Smooth muscle cell (in vitro differentiated cells): ENCODE data around the gene MYO1E. TPM values are rescaled to one million over a fixed set of nuclear protein-coding genes. Genes with fewer than 3 reads are reported as not detected.
"Not testable (repeated sequence)": the region's sequence is repeated elsewhere in the genome, so short reads cannot be mapped to it uniquely, and the experiment has no call there.

ENCODE experiments used
- DNase-seq: peaks from one replicate; lab custom pipeline; 2025; ENCODE audit not compliant: unreplicated experiment; lab: John Stamatoyannopoulos, UW
- H2AFZ ChIP-seq: fragments of 200-600 bp; sonication (generic); 2 replicates; pipeline ENCODE4 v1.6.0; 2016; ENCODE audit warnings: antibody characterized with exemption, low read depth, mild to moderate bottlenecking
- H3F3A ChIP-seq: fragments of 200-600 bp; sonication (generic); 2 replicates; pipeline ENCODE4 v1.6.0; 2017; ENCODE audit warnings: antibody characterized with exemption, low read depth
- H3K27ac ChIP-seq: fragments of 200-600 bp; sonication (generic); 2 replicates; pipeline ENCODE4 v1.5.1; 2016; ENCODE audit warnings: low read depth, mild to moderate bottlenecking
- H3K27me3 ChIP-seq: fragments of 200-600 bp; sonication (generic); 2 replicates; pipeline ENCODE4 v1.6.1; 2016; ENCODE audit warnings: low read depth, mild to moderate bottlenecking
- H3K36me3 ChIP-seq: fragments of 200-600 bp; sonication (generic); 2 replicates; pipeline ENCODE4 v1.5.1; 2016; ENCODE audit warnings: low read depth
- H3K4me1 ChIP-seq: fragments of 200-600 bp; sonication (generic); 2 replicates; pipeline ENCODE4 v1.5.1; 2016; ENCODE audit warnings: low read depth
- H3K4me2 ChIP-seq: fragments of 200-600 bp; sonication (generic); 2 replicates; pipeline ENCODE4 v1.6.0; 2016; ENCODE audit warnings: mild to moderate bottlenecking
- H3K4me3 ChIP-seq: fragments of 200-600 bp; sonication (generic); 2 replicates; pipeline ENCODE4 v1.5.1; 2016; ENCODE audit warnings: mild to moderate bottlenecking
- H3K79me2 ChIP-seq: fragments of 200-600 bp; sonication (generic); 2 replicates; pipeline ENCODE4 v1.6.0; 2016; ENCODE audit warnings: low read depth, mild to moderate bottlenecking
- H3K9ac ChIP-seq: fragments of 200-600 bp; sonication (generic); 2 replicates; pipeline ENCODE4 v1.6.0; 2016; ENCODE audit warnings: low read depth
- H3K9me3 ChIP-seq: fragments of 200-600 bp; sonication (generic); replicated peaks from 2 replicates; pipeline ENCODE4 v1.5.1; 2016; ENCODE audit warnings: low read depth
- H4K20me1 ChIP-seq: fragments of 200-600 bp; sonication (generic); 2 replicates; pipeline ENCODE4 v1.6.0; 2016; ENCODE audit warnings: low read depth
- WGBS: methylation state at CpG from one replicate; pipeline ENCODE4 v1.1.7; 2016; ENCODE audit warnings: low lambda C conversion rate; 5-methylcytosine and 5-hydroxymethylcytosine counted together
- polyA plus RNA-seq: library from polyadenylated mRNA; unstranded; fragments of >200 nt; fragmentation: Nextera tagmentation; extraction: Ambion mirVana; gene quantifications from 2 replicates; pipeline ENCODE4 v1.2.1, GENCODE V29; 2016
- total RNA-seq: library from RNA; depleted of rRNA; stranded (reverse); fragments of >200 nt; gene quantifications from 2 replicates; pipeline ENCODE4 v1.2.3, GENCODE V29; 2014
- TF ChIP-seq, protein P1 (sequence below): fragments of 200-600 bp; sonication (generic); IDR thresholded peaks from 2 replicates; pipeline ENCODE4 v1.5.1; 2017; ENCODE audit warnings: borderline replicate concordance, mild to moderate bottlenecking, antibody characterized with exemption; ENCODE audit not compliant: insufficient read depth, poor library complexity, severe bottlenecking

Gene MYO1E
- total and polyA plus RNA-seq, 2 experiments from 2014 or later: 50.0 to 54.5 TPM

DNA sequence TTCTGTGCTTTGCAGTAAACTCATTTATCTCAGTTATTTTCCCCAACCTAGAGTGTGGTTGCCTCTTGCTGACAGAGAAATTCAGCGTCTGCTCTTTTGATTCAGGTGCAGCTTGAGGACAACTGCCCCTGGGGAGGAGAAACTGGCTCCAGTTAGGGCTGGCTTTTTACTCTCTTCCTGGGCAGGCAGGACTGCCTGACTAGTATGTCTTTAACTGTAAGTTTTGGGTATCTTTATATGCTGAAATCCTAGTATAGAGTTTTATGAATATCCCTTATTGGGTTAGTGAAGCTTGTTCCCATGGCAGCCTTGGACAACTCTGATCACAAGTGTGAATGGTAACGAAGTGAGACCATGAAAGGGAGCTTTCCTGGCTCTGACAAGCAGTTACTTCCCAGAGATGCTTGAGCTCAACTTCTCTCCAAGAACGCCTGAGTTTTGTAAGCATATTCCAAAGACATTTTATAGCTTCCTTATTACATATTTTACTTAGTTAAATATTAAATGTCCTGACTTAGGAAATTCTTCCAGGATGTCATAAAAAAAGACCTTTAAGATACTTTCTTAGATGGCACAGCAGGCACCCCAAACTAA is 240.6 kb downstream of the MYO1E start:
- peaks cover 10% of the 10 kb centered on the region for H3K79me2 ChIP-seq
- TF ChIP-seq, protein P1, sequence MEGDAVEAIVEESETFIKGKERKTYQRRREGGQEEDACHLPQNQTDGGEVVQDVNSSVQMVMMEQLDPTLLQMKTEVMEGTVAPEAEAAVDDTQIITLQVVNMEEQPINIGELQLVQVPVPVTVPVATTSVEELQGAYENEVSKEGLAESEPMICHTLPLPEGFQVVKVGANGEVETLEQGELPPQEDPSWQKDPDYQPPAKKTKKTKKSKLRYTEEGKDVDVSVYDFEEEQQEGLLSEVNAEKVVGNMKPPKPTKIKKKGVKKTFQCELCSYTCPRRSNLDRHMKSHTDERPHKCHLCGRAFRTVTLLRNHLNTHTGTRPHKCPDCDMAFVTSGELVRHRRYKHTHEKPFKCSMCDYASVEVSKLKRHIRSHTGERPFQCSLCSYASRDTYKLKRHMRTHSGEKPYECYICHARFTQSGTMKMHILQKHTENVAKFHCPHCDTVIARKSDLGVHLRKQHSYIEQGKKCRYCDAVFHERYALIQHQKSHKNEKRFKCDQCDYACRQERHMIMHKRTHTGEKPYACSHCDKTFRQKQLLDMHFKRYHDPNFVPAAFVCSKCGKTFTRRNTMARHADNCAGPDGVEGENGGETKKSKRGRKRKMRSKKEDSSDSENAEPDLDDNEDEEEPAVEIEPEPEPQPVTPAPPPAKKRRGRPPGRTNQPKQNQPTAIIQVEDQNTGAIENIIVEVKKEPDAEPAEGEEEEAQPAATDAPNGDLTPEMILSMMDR: no peak
- no peak overlapping the region for H3K27ac ChIP-seq
- DNase-seq: no peak
- no peaks in the 10 kb centered on the region for H3F3A ChIP-seq
- no peak overlapping the region for H3K9ac ChIP-seq
- H3K36me3 ChIP-seq: peaks cover 8% of the 10 kb centered on the region
- H3K9me3 ChIP-seq: no peaks in the 10 kb centered on the region
- no peak overlapping the region for H3K4me3 ChIP-seq
- no peaks in the 10 kb centered on the region for H3K27me3 ChIP-seq
- 97% methylated on average over 3 of the region's 3 CpGs for WGBS
- no peaks in the 10 kb centered on the region for H4K20me1 ChIP-seq
- H3K4me1 ChIP-seq: no peaks in the 10 kb centered on the region
- no peak overlapping the region for H2AFZ ChIP-seq
- H3K4me2 ChIP-seq: no peak overlapping the region

GRCh38 chr15:59131456-59131855 is 241.2 kb downstream of the MYO1E start:
- Histone ChIP-seq H3K9ac (no peak overlapping the region), H4K20me1 (no peaks in the 10 kb centered on the region), H2AFZ (no peak overlapping the region), H3K9me3 (no peaks in the 10 kb centered on the region), H3K4me3 (no peak overlapping the region), H3F3A (no peaks in the 10 kb centered on the region), H3K27ac (no peak overlapping the region), H3K36me3 (peaks cover 12% of the 10 kb centered on the region), H3K27me3 (no peaks in the 10 kb centered on the region), H3K4me1 (no peaks in the 10 kb centered on the region), H3K4me2 (no peak overlapping the region), H3K79me2 (peaks cover 10% of the 10 kb centered on the region)
- 95% methylated on average over 16 of the region's 16 CpGs for WGBS
- TF ChIP-seq, protein P1: no peak
- no peak for DNase-seq

GRCh38 chr15:59127255-59127654 is 245.4 kb downstream of the MYO1E start:
- H3K79me2 ChIP-seq, H3K4me1 ChIP-seq, DNase-seq, H2AFZ ChIP-seq, H3K4me3 ChIP-seq, H3K27me3 ChIP-seq, H3F3A ChIP-seq, H3K36me3 ChIP-seq, H3K9me3 ChIP-seq, H3K9ac ChIP-seq, H3K4me2 ChIP-seq, H3K27ac ChIP-seq, H4K20me1 ChIP-seq: not testable (repeated sequence)
- WGBS: 93% methylated on average over 1 of the region's 1 CpG

DNA sequence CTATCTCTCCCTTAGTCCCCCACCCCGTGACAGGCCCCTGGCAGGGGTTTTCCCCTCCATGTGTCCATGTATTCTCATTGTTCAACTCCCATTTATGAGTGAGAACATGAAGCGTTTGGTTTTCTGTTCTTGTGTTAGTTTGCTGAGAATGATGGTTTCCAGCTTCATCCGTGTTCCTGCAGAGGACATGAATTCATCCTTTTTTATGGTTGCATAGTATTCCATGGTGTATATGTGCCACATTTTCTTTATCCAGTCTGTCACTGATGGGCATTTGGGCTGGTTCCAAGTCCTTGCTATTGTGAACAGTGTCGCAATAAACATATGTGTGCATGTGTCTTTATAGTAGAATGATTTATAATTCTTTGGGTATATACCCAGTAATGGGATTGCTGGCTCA is 247.0 kb downstream of the MYO1E start:
- H3K9me3 ChIP-seq, H3K9ac ChIP-seq: not testable (repeated sequence)
- WGBS: 100% methylated on average over 4 of the region's 4 CpGs

GRCh38 chr15:59124261-59124660 is 248.4 kb downstream of the MYO1E start:
- Histone ChIP-seq H3K27me3 (no peaks in the 10 kb centered on the region), H3K27ac (no peak overlapping the region), H3K36me3 (peaks cover 8% of the 10 kb centered on the region), H2AFZ (no peak overlapping the region), H3K4me2 (no peak overlapping the region), H3K4me1 (no peaks in the 10 kb centered on the region), H3K9me3 (no peaks in the 10 kb centered on the region), H3F3A (no peaks in the 10 kb centered on the region), H3K79me2 (no peaks in the 10 kb centered on the region), H4K20me1 (no peaks in the 10 kb centered on the region), H3K9ac (no peak overlapping the region), H3K4me3 (no peak overlapping the region)
- TF ChIP-seq, protein P1: no peak
- no peak for DNase-seq
- WGBS: 100% methylated on average over 2 of the region's 2 CpGs

More for the DNA sequence above, 247.0 kb downstream of the MYO1E start:
- not testable (repeated sequence) for H3K4me1 ChIP-seq, H3F3A ChIP-seq, H3K27me3 ChIP-seq, H3K36me3 ChIP-seq, H3K4me3 ChIP-seq, H3K27ac ChIP-seq, DNase-seq, H2AFZ ChIP-seq, H3K4me2 ChIP-seq, H3K79me2 ChIP-seq, H4K20me1 ChIP-seq
